HFFc6 (cell line): ENCODE measurements around the gene FMOD. TPM values are rescaled to one million over a fixed set of nuclear protein-coding genes. Genes with fewer than 3 reads are reported as not detected.
A peak's percentile ranks its signal among the peaks of the same experiment; 100 is the strongest.

ENCODE experiments used
- DNase-seq: peaks from one replicate; pipeline ENCODE4 v3.0.0-alpha.2; 2018
- H3K27ac Mint-ChIP-seq: 2 replicates; pipeline ENCODE4 v1.8.0; 2020; ENCODE audit warnings: mild to moderate bottlenecking, mixed read lengths
- H3K27me3 Mint-ChIP-seq: 2 replicates; pipeline ENCODE4 v1.8.0; 2021; ENCODE audit warnings: mild to moderate bottlenecking, moderate library complexity, mixed read lengths; ENCODE audit not compliant: insufficient read depth
- H3K36me3 Mint-ChIP-seq: 2 replicates; pipeline ENCODE4 v1.8.0; 2021; ENCODE audit warnings: low read depth, mixed read lengths
- H3K4me1 Mint-ChIP-seq: 2 replicates; pipeline ENCODE4 v1.8.0; 2020; ENCODE audit warnings: low read depth, mixed read lengths
- H3K4me3 Mint-ChIP-seq: 2 replicates; pipeline ENCODE4 v1.8.0; 2020; ENCODE audit warnings: mild to moderate bottlenecking, moderate library complexity, mixed read lengths
- H3K9me3 Mint-ChIP-seq: 2 replicates; pipeline ENCODE4 v1.8.0; 2020; ENCODE audit warnings: mild to moderate bottlenecking, mixed read lengths
- total RNA-seq, 6 experiments: library from RNA; stranded (reverse); fragmentation: NEBNext Ultra II Directional; extraction: Animal tissue kit (Norgen Biotek cat#: 25700); gene quantifications; 2 replicates in 1 of 6; 3 replicates in 5 of 6; pipeline ENCODE4 v1.2.3, GENCODE V29; 2021
- TF ChIP-seq, protein P1 (sequence below): fragments of 200-600 bp; sonication (generic); IDR thresholded peaks from 2 replicates; pipeline ENCODE4 v1.5.0; 2021; ENCODE audit warnings: antibody characterized with exemption, mild to moderate bottlenecking

FMOD gene
- total RNA-seq, 6 experiments from 2014 or later = 0.19 to 0.66 (median 0.34) TPM

GRCh38 chr1:203361945-203362719 lies 11.2 kb upstream of the FMOD start:
- DNase-seq = peak; percentile 66
- TF ChIP-seq, protein P1, sequence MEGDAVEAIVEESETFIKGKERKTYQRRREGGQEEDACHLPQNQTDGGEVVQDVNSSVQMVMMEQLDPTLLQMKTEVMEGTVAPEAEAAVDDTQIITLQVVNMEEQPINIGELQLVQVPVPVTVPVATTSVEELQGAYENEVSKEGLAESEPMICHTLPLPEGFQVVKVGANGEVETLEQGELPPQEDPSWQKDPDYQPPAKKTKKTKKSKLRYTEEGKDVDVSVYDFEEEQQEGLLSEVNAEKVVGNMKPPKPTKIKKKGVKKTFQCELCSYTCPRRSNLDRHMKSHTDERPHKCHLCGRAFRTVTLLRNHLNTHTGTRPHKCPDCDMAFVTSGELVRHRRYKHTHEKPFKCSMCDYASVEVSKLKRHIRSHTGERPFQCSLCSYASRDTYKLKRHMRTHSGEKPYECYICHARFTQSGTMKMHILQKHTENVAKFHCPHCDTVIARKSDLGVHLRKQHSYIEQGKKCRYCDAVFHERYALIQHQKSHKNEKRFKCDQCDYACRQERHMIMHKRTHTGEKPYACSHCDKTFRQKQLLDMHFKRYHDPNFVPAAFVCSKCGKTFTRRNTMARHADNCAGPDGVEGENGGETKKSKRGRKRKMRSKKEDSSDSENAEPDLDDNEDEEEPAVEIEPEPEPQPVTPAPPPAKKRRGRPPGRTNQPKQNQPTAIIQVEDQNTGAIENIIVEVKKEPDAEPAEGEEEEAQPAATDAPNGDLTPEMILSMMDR = no peak

DNA sequence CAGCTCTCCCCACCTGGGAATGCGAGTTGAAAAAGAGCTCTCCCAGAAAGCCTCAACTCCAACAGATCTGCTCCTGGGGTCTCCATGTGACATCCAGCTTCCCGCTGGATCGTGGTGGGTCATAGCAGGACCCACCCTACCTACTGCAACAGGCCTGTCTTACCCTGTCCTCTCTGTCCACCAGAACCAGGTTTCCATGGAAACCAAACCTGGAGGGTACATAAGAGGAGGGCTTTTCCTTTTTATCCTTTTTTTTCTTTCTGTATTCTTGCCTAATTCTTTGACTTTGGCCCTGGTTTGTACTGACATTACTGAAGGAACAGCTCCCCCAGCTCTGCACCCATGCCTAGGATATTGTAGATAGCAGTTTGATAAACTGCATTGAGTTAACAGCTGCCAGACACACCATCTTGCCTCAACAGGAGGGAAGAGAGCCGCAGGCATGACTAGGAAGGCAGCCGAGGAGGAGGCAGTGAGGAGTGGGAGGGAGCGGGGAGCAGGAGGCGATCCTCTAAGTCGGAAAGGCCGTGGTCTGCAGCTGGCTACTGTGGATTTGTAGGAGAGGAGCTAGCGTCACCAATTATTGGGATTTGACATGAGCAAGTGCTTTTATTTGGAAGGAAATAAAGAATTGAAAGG lies 9.7 kb upstream of the FMOD start:
- H3K9me3 Mint-ChIP-seq = no peaks in the 10 kb centered on the region
- no peak for DNase-seq

More at GRCh38 chr1:203361945-203362719, 11.2 kb upstream of the FMOD start:
- H3K36me3 Mint-ChIP-seq = no peaks in the 10 kb centered on the region
- no peak overlapping the region for H3K4me3 Mint-ChIP-seq
- H3K27ac Mint-ChIP-seq = no peak overlapping the region
- no peaks in the 10 kb centered on the region for H3K9me3 Mint-ChIP-seq
- H3K4me1 Mint-ChIP-seq = peaks cover 13% of the 10 kb centered on the region; the same call in 1 of the 2 replicates
- H3K27me3 Mint-ChIP-seq = peaks cover 50% of the 10 kb centered on the region

GRCh38 chr1:203359010-203359571 lies 8.2 kb upstream of the FMOD start:
- no peaks in the 10 kb centered on the region for H3K9me3 Mint-ChIP-seq
- H3K36me3 Mint-ChIP-seq = no peaks in the 10 kb centered on the region

More for the DNA sequence above, 9.7 kb upstream of the FMOD start:
- peaks cover 13% of the 10 kb centered on the region; the same call in 1 of the 2 replicates for H3K4me1 Mint-ChIP-seq
- peaks cover 46% of the 10 kb centered on the region for H3K27me3 Mint-ChIP-seq
- no peak overlapping the region for H3K4me3 Mint-ChIP-seq
- H3K36me3 Mint-ChIP-seq = no peaks in the 10 kb centered on the region
- no peak overlapping the region for H3K27ac Mint-ChIP-seq
- TF ChIP-seq, protein P1 = no peak

DNA sequence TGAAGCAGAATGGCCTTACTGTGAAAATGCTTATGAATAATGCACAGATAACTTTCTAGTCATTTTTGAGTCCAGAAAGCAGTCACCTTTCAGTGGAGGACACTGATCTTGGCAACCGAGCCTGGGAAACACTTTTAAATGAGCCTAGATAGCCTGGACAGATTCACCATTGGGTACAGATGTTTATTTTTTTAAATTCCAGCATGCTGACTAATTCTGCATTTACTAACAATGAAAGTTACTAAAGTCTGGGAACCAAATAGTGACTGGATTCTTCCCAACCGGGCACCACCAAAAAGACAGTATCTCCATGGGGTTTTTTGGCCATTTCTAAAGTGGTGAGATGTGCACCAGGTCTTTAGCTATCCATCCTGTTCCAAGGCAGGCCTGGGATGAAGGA lies 3.3 kb upstream of the FMOD start:
- Mint-ChIP-seq H3K27me3 (peaks cover 34% of the 10 kb centered on the region), H3K4me1 (peaks cover 11% of the 10 kb centered on the region), H3K4me3 (no peak overlapping the region), H3K9me3 (no peaks in the 10 kb centered on the region), H3K27ac (peak overlapping the region; percentile 22; the same call in 1 of the 2 replicates), H3K36me3 (no peaks in the 10 kb centered on the region)
- DNase-seq = peak; percentile 69
- TF ChIP-seq, protein P1 = no peak

More at GRCh38 chr1:203359010-203359571, 8.2 kb upstream of the FMOD start:
- Mint-ChIP-seq H3K4me1 (peaks cover 19% of the 10 kb centered on the region), H3K27ac (no peak overlapping the region), H3K4me3 (no peak overlapping the region), H3K27me3 (peaks cover 41% of the 10 kb centered on the region)
- TF ChIP-seq, protein P1 = no peak
- DNase-seq = no peak

DNA sequence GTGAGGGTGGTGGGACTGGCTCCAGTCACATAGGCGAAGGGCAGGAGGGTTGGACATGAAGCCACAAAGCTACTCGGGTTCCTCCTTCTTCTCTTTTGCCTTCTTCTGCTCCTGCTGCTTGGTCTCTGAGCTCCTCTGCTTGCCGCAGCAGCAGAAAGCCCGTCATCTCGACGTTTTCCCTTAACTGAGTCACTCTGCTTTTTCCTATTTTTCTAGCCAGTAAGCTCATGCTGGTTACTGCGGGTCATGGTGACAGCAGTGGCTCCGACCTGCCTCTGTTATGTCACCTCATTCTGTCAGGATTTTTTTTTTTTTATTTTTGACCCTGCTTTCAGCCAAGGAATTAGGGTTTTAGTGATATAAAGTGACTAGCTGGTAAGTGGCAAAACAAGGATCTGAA lies 2.6 kb upstream of the FMOD start:
- Mint-ChIP-seq H3K4me3 (no peak overlapping the region), H3K27ac (no peak overlapping the region), H3K36me3 (no peaks in the 10 kb centered on the region), H3K27me3 (peaks cover 36% of the 10 kb centered on the region), H3K9me3 (no peaks in the 10 kb centered on the region), H3K4me1 (peaks cover 11% of the 10 kb centered on the region)
- TF ChIP-seq, protein P1 = no peak
- DNase-seq = no peak
